Chondrocyte (in vitro differentiated cells): ENCODE data around the gene LDAH. TPM values are rescaled to one million over a fixed set of nuclear protein-coding genes. Genes with fewer than 3 reads are reported as not detected.
A peak's percentile ranks its signal among the peaks of the same experiment; 100 is the strongest.

Experiments
- DNase-seq: peaks from one replicate; pipeline ENCODE4 v3.0.0; 2021; ENCODE audit warnings: mixed read lengths, low spot score
- H3K27ac Mint-ChIP-seq: one replicate; pipeline ENCODE4 v1.8.0; 2021; ENCODE audit warnings: mild to moderate bottlenecking, moderate library complexity, mixed read lengths; ENCODE audit not compliant: unreplicated experiment
- H3K27me3 Mint-ChIP-seq: 2 replicates; pipeline ENCODE4 v1.8.0; 2021; ENCODE audit warnings: low read depth, mixed read lengths
- H3K36me3 Mint-ChIP-seq: 2 replicates; pipeline ENCODE4 v1.8.0; 2021; ENCODE audit warnings: low read depth, mixed read lengths
- H3K4me1 Mint-ChIP-seq: 2 replicates; pipeline ENCODE4 v1.8.0; 2021; ENCODE audit warnings: low read depth, mild to moderate bottlenecking, mixed read lengths
- H3K4me3 Mint-ChIP-seq: one replicate; pipeline ENCODE4 v1.8.0; 2021; ENCODE audit warnings: mild to moderate bottlenecking, moderate library complexity, mixed read lengths; ENCODE audit not compliant: unreplicated experiment
- H3K9me3 Mint-ChIP-seq: 2 replicates; pipeline ENCODE4 v1.8.0; 2021; ENCODE audit warnings: low read depth, mixed read lengths
- CTCF ChIP-seq: fragments of 200-600 bp; sonication (generic); IDR thresholded peaks from 2 replicates; pipeline ENCODE4 v1.5.0; 2021; ENCODE audit warnings: antibody characterized with exemption, mild to moderate bottlenecking, moderate library complexity
- total RNA-seq: library from RNA; stranded (reverse); gene quantifications from 3 replicates; pipeline ENCODE4 v1.2.1, GENCODE V29; 2021

Gene LDAH
- total RNA-seq, 1 donor from 2014 or later = 18.1 TPM

GRCh38 chr2:20649976-20650375 lies 172.9 kb downstream of the LDAH start:
- Mint-ChIP-seq H3K27me3 (no peaks in the 10 kb centered on the region), H3K4me3 (peak overlapping the region; percentile 94), H3K27ac (peak overlapping the region; percentile 91), H3K4me1 (peaks cover 52% of the 10 kb centered on the region), H3K9me3 (no peaks in the 10 kb centered on the region), H3K36me3 (peaks cover under 1% of the 10 kb centered on the region)
- no peak for TF ChIP-seq CTCF
- no peak for DNase-seq

- peak overlapping the region; percentile 65 for H3K27ac Mint-ChIP-seq
- peak; percentile 68 for DNase-seq
- H3K27me3 Mint-ChIP-seq = no peaks in the 10 kb centered on the region
- H3K36me3 Mint-ChIP-seq = peaks cover 5% of the 10 kb centered on the region
- H3K9me3 Mint-ChIP-seq = no peaks in the 10 kb centered on the region
- no peak for TF ChIP-seq CTCF
- H3K4me1 Mint-ChIP-seq = peaks cover 52% of the 10 kb centered on the region
- H3K4me3 Mint-ChIP-seq = peak overlapping the region; percentile 94
These were observed 173.3 kb downstream of the LDAH start for GRCh38 chr2:20649576-20649975.

- DNase-seq = peak; percentile 46
- no peak overlapping the region for H3K4me3 Mint-ChIP-seq
- H3K9me3 Mint-ChIP-seq = no peaks in the 10 kb centered on the region
- no peaks in the 10 kb centered on the region for H3K27me3 Mint-ChIP-seq
- peaks cover 52% of the 10 kb centered on the region for H3K4me1 Mint-ChIP-seq
- no peak for TF ChIP-seq CTCF
- H3K36me3 Mint-ChIP-seq = peaks cover 11% of the 10 kb centered on the region
- no peak overlapping the region for H3K27ac Mint-ChIP-seq
These were observed 174.1 kb downstream of the LDAH start for GRCh38 chr2:20648831-20649230.

GRCh38 chr2:20648206-20648605 lies 174.7 kb downstream of the LDAH start:
- Mint-ChIP-seq H3K27me3 (no peaks in the 10 kb centered on the region), H3K4me3 (no peak overlapping the region), H3K36me3 (peaks cover 14% of the 10 kb centered on the region), H3K9me3 (no peaks in the 10 kb centered on the region), H3K27ac (no peak overlapping the region), H3K4me1 (peaks cover 52% of the 10 kb centered on the region)
- peak; percentile 59 for DNase-seq
- TF ChIP-seq CTCF = no peak

- TF ChIP-seq CTCF = no peak
- DNase-seq = peak; percentile 42
- Mint-ChIP-seq H3K27me3 (no peaks in the 10 kb centered on the region), H3K9me3 (no peaks in the 10 kb centered on the region), H3K36me3 (peaks cover 14% of the 10 kb centered on the region), H3K4me1 (peaks cover 48% of the 10 kb centered on the region), H3K27ac (no peak overlapping the region), H3K4me3 (no peak overlapping the region)
These were observed 175.2 kb downstream of the LDAH start for GRCh38 chr2:20647738-20648137.
